ENCODE data around the gene SPEM3.

Gene SPEM3

DNA sequence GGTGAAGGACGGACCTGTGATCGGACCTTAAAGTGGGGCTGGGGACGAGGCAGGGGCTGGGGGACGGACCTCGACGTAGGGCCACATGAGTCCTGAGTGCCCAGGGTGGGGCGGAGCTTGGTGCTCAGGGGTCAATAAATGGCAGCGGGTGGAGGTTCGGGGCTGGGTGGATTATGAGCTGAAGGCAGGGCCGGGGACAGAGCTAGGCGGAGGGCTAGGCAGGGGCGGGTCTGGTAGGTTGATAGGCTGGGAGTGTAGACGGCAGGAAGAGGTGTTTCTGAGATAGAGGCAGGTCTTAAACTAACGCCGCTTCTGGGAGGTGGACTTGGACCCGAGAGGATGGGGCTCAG, 16.9 kb downstream of the SPEM3 start:
- DNase-seq (ENCODE audit: low spot score) = peak; percentile 66
- TF ChIP-seq, protein P1, sequence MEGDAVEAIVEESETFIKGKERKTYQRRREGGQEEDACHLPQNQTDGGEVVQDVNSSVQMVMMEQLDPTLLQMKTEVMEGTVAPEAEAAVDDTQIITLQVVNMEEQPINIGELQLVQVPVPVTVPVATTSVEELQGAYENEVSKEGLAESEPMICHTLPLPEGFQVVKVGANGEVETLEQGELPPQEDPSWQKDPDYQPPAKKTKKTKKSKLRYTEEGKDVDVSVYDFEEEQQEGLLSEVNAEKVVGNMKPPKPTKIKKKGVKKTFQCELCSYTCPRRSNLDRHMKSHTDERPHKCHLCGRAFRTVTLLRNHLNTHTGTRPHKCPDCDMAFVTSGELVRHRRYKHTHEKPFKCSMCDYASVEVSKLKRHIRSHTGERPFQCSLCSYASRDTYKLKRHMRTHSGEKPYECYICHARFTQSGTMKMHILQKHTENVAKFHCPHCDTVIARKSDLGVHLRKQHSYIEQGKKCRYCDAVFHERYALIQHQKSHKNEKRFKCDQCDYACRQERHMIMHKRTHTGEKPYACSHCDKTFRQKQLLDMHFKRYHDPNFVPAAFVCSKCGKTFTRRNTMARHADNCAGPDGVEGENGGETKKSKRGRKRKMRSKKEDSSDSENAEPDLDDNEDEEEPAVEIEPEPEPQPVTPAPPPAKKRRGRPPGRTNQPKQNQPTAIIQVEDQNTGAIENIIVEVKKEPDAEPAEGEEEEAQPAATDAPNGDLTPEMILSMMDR (IDR thresholded peaks at IDR 0.05; ENCODE audit: extremely low read depth, missing control alignments) = no peak

DNA sequence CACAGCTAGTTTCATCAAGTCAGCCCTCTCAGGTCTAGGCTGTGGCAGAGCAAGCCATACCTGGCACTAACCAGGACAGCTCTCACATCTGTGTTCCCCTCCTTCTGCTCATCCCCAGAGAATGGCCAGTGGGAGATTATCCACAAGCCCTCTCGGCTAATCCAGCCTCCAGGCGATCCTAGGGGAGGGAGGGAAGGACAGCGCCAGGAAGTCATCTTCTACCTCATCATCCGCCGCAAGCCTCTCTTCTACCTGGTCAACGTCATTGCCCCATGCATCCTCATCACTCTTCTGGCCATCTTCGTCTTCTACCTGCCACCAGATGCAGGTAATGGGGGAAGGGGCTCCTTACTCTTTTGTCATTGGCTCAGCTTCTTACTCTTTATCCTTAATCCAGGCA, 19.8 kb downstream of the SPEM3 start:
- DNase-seq (ENCODE audit: low spot score) = no peak
- TF ChIP-seq, protein P1 (IDR thresholded peaks at IDR 0.05; ENCODE audit: extremely low read depth, missing control alignments) = no peak

DNA sequence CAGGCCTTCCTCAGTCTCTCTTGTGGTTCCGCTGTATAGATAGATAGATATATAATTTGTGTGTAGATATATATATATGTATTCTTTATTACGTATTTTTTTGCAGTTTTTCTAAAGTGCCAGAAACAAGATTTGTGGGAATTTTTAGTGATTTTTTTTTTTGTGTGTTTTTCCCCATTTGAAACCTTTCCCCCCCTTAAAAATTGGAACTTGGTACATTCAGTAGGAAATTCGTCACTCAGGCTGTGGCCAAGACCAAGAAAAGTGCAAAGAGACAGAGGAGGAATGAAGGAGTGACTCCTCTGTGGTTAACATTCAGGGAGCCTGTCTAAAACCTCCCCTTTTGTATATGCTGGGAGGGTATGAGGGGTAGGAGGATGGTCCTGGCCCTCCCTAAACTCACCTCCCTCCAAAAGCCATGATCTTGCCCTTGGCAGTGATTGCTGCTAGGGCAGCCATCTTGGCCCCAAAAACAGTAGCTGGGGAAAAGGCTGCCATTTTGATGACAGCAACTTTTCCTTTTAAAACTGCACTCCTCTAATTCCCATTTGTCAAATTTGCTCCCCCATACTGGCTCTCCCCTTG, 31.4 kb downstream of the SPEM3 start:
- TF ChIP-seq, protein P1 (IDR thresholded peaks at IDR 0.05; ENCODE audit: extremely low read depth, missing control alignments) = no peak
- DNase-seq (ENCODE audit: low spot score) = no peak

DNA sequence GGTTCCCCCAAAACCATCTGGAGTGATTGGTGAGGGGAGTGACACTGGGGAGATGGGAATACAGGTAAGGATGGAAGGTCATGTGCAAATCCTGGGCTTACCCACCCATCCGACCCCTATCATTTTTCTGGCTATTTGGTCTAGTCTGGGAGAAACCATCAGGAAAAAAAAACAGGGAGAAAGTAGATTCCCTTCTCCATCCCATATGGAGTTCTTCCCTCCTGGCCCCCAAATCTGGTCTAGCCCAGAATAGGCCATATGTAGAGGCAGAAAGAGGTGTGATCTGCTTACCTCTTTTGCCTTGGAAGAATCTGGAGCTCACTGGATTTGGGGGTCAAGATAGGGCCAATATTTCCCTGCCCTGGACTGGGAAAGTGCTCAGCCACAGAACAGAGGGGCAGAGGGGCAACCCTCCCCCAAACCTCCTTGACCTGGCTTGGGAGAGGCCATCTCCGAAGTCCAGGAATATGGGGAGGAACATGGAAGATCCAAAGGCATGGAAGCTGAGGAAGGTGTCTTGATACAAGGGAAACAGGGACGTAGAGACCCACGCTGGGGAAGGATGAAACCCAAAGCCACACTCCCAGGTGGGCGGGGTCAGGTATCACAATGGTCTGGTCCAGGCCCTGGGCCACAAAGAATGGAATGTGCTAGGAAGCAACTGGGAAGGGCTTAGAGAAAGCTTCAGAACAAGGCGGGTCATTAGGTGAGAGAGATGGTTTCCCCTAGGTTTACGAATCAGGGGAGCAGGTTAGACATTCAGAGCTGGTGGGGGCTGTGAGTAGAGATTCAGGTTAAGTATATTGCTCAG, 32.4 kb downstream of the SPEM3 start:
- no peak for DNase-seq (ENCODE audit: low spot score)
- TF ChIP-seq, protein P1 (IDR thresholded peaks at IDR 0.05; ENCODE audit: extremely low read depth, missing control alignments) = no peak

DNA sequence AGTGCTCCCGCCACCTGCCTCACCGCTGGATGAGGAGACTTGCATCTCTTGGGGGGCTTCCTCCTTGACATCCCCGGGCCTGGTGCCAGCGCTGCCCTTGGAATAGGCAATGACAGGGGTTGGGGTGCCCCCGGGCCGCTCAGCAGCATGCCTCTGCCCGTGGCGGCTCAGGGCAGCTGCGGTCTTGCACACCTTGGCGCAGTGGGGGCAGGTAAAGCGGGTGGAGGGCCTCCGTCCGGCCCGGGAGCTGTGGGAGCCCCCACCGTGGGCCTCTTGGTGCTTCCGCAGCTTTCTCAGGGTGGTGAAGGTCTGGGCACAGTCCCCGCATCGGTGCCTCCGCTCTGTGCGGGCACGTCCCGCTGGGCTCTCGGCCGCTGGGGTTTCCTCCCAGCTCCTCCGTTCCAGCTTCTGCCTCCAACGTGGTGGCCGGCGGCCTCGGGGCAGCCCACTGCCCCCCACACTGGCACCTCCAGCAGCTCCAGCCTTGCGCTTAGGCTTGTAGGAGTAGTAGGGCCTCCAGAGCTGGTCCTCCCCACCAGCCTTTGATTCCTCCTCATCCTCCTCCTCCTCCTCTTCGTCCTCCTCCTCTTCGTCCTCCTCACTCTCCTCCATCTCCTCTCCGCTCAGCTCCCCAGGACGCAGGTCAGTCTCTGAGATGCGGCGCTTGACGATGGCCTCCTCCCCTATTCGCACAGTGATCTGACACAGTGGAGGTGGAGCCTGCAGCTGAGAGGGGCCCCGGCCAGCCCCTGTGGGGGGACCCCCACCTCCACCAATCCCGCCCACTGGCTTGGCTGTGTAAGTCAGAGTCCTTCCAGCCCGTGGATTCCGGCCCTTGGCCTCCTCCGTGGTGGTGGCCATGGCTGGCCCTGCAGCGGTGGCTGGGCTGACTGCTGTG, 34.1 kb downstream of the SPEM3 start:
- no peak for DNase-seq (ENCODE audit: low spot score)
- TF ChIP-seq, protein P1 (IDR thresholded peaks at IDR 0.05; ENCODE audit: extremely low read depth, missing control alignments) = no peak

DNA sequence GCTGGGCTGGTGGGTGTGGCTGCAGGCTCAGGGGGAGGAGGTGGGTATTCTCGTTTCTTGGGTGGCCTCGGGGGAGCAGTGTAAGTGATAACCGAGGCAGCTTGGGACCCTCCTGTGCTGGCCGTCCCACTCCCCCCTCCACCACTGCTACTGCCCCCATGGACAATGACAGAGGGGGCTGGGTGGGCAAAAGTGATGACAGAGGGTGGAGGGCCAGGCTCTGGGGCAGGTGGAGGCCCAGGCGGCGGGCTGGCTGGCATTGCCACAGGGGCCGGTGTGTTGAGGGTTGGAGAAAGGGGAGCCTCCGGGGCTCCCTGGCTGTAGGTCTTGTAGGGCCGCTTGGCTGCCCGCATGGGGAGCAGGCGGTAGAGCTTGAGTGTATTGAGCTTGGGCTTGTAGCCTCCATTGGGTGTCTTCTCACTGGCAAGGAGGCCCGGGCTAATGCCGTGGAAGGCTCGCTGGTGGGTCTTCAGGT, 34.8 kb downstream of the SPEM3 start:
- TF ChIP-seq, protein P1 (IDR thresholded peaks at IDR 0.05; ENCODE audit: extremely low read depth, missing control alignments) = no peak
- no peak for DNase-seq (ENCODE audit: low spot score)

Data from GM20000 (cell line).